ENCODE data around the gene ETDC. TPM values are rescaled to one million over a fixed set of nuclear protein-coding genes. Genes with fewer than 3 reads are reported as not detected.

Gene ETDC
- total RNA-seq, 1 experiment from 2014 or later, result not detected

- Histone ChIP-seq H3K4ac (ENCODE audit: low read depth, low read length) (no peak overlapping the region), H2AFZ (ENCODE audit: low read length) (no peak overlapping the region), H3K18ac (ENCODE audit: insufficient read length, low read depth, low read length) (no peak overlapping the region), H3K27me3 (ENCODE audit: insufficient read depth, low read length) (no peaks in the 10 kb centered on the region), H4K91ac (ENCODE audit: insufficient read length, low read depth, low read length) (no peak overlapping the region), H2BK120ac (ENCODE audit: low read depth, low read length, poor library complexity, severe bottlenecking) (no peak overlapping the region), H3K27ac (ENCODE audit: insufficient read length, low read depth, low read length) (no peak overlapping the region), H3K4me2 (ENCODE audit: insufficient read depth, insufficient read length, low read length) (no peak overlapping the region), H3K56ac (ENCODE audit: insufficient read length, low read depth, low read length) (no peak overlapping the region), H2BK15ac (ENCODE audit: low read depth, low read length) (no peak overlapping the region), H3K9me3 (ENCODE audit: control insufficient read depth, low read depth, low read length) (peaks cover 21% of the 10 kb centered on the region), H2BK20ac (ENCODE audit: low read depth, low read length, poor library complexity, severe bottlenecking) (no peak overlapping the region), H3K14ac (ENCODE audit: insufficient read depth, low read length) (no peak overlapping the region), H3K4me1 (ENCODE audit: insufficient read depth, low read length) (no peaks in the 10 kb centered on the region), H2AK5ac (ENCODE audit: insufficient read length, low read length) (no peak overlapping the region), H3K23me2 (ENCODE audit: insufficient read length, low read depth, low read length, poor library complexity, severe bottlenecking) (peaks cover 4% of the 10 kb centered on the region), H3K79me2 (ENCODE audit: insufficient read depth, low read length) (no peaks in the 10 kb centered on the region), H3K79me1 (ENCODE audit: insufficient read depth, low read depth, low read length, poor library complexity, severe bottlenecking) (no peaks in the 10 kb centered on the region), H3T11ph (ENCODE audit: low read length) (no peak overlapping the region), H3K23ac (ENCODE audit: insufficient read length, low read depth, low read length) (no peak overlapping the region), H2BK12ac (ENCODE audit: insufficient read length, low read depth, low read length) (no peak overlapping the region), H4K5ac (ENCODE audit: insufficient read length, low read depth, low read length) (no peak overlapping the region), H4K20me1 (ENCODE audit: control insufficient read depth, insufficient read depth, insufficient read length) (no peaks in the 10 kb centered on the region), H2BK5ac (ENCODE audit: insufficient read length, low read length) (no peak overlapping the region), H3K9ac (ENCODE audit: extremely low read depth, insufficient read length, low read length) (no peak overlapping the region), H4K8ac (replicated peaks; ENCODE audit: insufficient read length, low read depth, low read length) (no peak overlapping the region)
- DNase-seq, result no peak
- Mint-ChIP-seq H3K36me3 (ENCODE audit: insufficient read depth in 1 of 3, low read depth in 3 of 3) (peaks cover 0 to 33% (median 2%) of the 10 kb centered on the region in 3 experiments; a peak in 4 of 7 replicates), H3K27ac (no peak overlapping the region), H3K9me3 (peaks cover 61 to 67% of the 10 kb centered on the region in 2 experiments), H3K4me3 (peak overlapping the region in 1 of 2 experiments; percentile 78; a peak in 2 of 5 replicates), H3K27me3 (ENCODE audit: low read depth) (no peaks in the 10 kb centered on the region; the same call in 1 of the 2 replicates), H3K4me1 (peaks cover 21 to 32% of the 10 kb centered on the region in 2 experiments)
- TF ChIP-seq CTCF (conservative IDR thresholded peaks at IDR 0.05), result no peak
- WGBS (ENCODE audit: extremely low coverage, insufficient read length, low lambda C conversion rate), result no CpG with 5 or more reads among the region's 2 CpGs
Measured at GRCh38 chrX:135340831-135341230, 31.6 kb downstream of the ETDC start.

Measured in H9 (cell line).